Endothelial cell (in vitro differentiated cells): ENCODE results near the gene GRIP2. TPM values are rescaled to one million over a fixed set of nuclear protein-coding genes. Genes with fewer than 3 reads are reported as not detected.
A peak's percentile ranks its signal among the peaks of the same experiment; 100 is the strongest.

ENCODE experiments used
- DNase-seq: peaks from one replicate; pipeline ENCODE4 v3.0.0; 2021; ENCODE audit warnings: low spot score
- H3K27ac Mint-ChIP-seq: one replicate; pipeline ENCODE4 v1.8.0; 2021; ENCODE audit warnings: mixed read lengths, inconsistent platforms; ENCODE audit not compliant: unreplicated experiment
- H3K27me3 Mint-ChIP-seq: one replicate; pipeline ENCODE4 v1.8.0; 2021; ENCODE audit warnings: mild to moderate bottlenecking, moderate library complexity, mixed read lengths, inconsistent platforms; ENCODE audit not compliant: unreplicated experiment
- H3K36me3 Mint-ChIP-seq: one replicate; pipeline ENCODE4 v1.8.0; 2021; ENCODE audit warnings: mild to moderate bottlenecking, low read depth, mixed read lengths, inconsistent platforms; ENCODE audit not compliant: unreplicated experiment
- H3K4me1 Mint-ChIP-seq: one replicate; pipeline ENCODE4 v1.8.0; 2021; ENCODE audit warnings: mild to moderate bottlenecking, mixed read lengths, inconsistent platforms; ENCODE audit not compliant: unreplicated experiment
- H3K4me3 Mint-ChIP-seq: one replicate; pipeline ENCODE4 v1.8.0; 2021; ENCODE audit warnings: mild to moderate bottlenecking, mixed read lengths, inconsistent platforms; ENCODE audit not compliant: unreplicated experiment
- H3K9me3 Mint-ChIP-seq: one replicate; pipeline ENCODE4 v1.8.0; 2021; ENCODE audit warnings: mixed read lengths, inconsistent platforms; ENCODE audit not compliant: unreplicated experiment
- CTCF ChIP-seq: fragments of 200-600 bp; sonication (generic); IDR thresholded peaks from one replicate; pipeline ENCODE4 v1.5.0; 2021; ENCODE audit warnings: antibody characterized with exemption; ENCODE audit not compliant: unreplicated experiment
- total RNA-seq: library from RNA; stranded (reverse); fragmentation: NEBNext Ultra II Directional; extraction: Animal tissue kit (Norgen Biotek cat#: 25700); gene quantifications from one replicate; pipeline ENCODE4 v1.2.1, GENCODE V29; 2021; ENCODE audit not compliant: unreplicated experiment

GRIP2 gene
- total RNA-seq, 1 donor from 2014 or later = 6.6 TPM

- Mint-ChIP-seq H3K4me3 (no peak overlapping the region), H3K4me1 (no peaks in the 10 kb centered on the region), H3K9me3 (no peaks in the 10 kb centered on the region), H3K36me3 (no peaks in the 10 kb centered on the region), H3K27ac (no peak overlapping the region), H3K27me3 (peaks cover 6% of the 10 kb centered on the region)
- TF ChIP-seq CTCF = no peak
- no peak for DNase-seq
Observed at GRCh38 chr3:14512281-14512941, 27.7 kb downstream of the GRIP2 start.

- TF ChIP-seq CTCF = no peak
- DNase-seq = no peak
- H3K9me3 Mint-ChIP-seq = no peaks in the 10 kb centered on the region
- H3K4me1 Mint-ChIP-seq = no peaks in the 10 kb centered on the region
- H3K4me3 Mint-ChIP-seq = peak overlapping the region; percentile 9
- peaks cover 6% of the 10 kb centered on the region for H3K27me3 Mint-ChIP-seq
- H3K36me3 Mint-ChIP-seq = no peaks in the 10 kb centered on the region
- H3K27ac Mint-ChIP-seq = no peak overlapping the region
Observed at GRCh38 chr3:14511623-14512280, 28.4 kb downstream of the GRIP2 start.

- no peaks in the 10 kb centered on the region for H3K9me3 Mint-ChIP-seq
- H3K4me1 Mint-ChIP-seq = no peaks in the 10 kb centered on the region
- no peak for TF ChIP-seq CTCF
- no peak overlapping the region for H3K4me3 Mint-ChIP-seq
- no peak overlapping the region for H3K27ac Mint-ChIP-seq
- H3K27me3 Mint-ChIP-seq = peaks cover 6% of the 10 kb centered on the region
- H3K36me3 Mint-ChIP-seq = no peaks in the 10 kb centered on the region
- no peak for DNase-seq
Observed at GRCh38 chr3:14510838-14511622, 29.1 kb downstream of the GRIP2 start.

- DNase-seq = no peak
- no peaks in the 10 kb centered on the region for H3K36me3 Mint-ChIP-seq
- H3K27me3 Mint-ChIP-seq = peaks cover 6% of the 10 kb centered on the region
- TF ChIP-seq CTCF = no peak
- H3K27ac Mint-ChIP-seq = no peak overlapping the region
- H3K9me3 Mint-ChIP-seq = no peaks in the 10 kb centered on the region
- no peaks in the 10 kb centered on the region for H3K4me1 Mint-ChIP-seq
- H3K4me3 Mint-ChIP-seq = no peak overlapping the region
Observed at GRCh38 chr3:14509796-14510100, 30.4 kb downstream of the GRIP2 start.
